HG02938 (cell line): ENCODE results near the gene COQ7.

Source experiments
- ATAC-seq: cut with Tn5 transposase; IDR thresholded peaks from one replicate; pipeline ENCODE4 v1.9.1; 2021; ENCODE audit warnings: mild to moderate bottlenecking, moderate library complexity; ENCODE audit not compliant: unreplicated experiment

COQ7 gene

GRCh38 chr16:19085679-19086200 is 18.3 kb downstream of the COQ7 start:
- no peak for ATAC-seq

GRCh38 chr16:19086322-19087199 is 19.1 kb downstream of the COQ7 start:
- peak; percentile 62 for ATAC-seq

DNA sequence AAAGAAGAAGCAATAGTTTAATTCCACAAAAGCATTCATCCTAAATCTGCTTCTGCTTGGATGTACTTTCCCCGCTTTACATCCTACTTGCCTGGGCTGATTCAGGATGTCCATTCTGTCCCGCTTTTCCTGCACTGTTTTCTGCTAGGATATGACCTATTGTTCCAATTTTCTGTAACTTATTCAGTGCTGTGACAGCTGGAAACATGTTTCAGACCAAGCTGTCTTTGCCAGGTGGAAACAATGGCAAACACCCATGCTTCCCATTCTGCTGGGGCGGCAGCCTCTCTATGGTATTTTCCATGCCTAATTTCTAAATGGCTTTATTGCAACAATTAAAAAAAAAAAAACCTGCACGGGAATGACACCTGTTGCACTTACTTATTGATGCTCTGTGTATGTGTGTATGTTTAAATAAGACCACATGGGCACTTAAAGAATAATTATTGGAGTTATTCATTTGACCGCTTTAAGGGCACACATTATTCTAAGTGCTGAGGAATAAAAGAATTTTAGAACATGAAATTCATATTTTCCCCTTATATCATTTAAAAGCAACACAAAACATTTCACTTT is 21.0 kb downstream of the COQ7 start:
- ATAC-seq, result no peak

GRCh38 chr16:19089410-19089955 is 22.1 kb downstream of the COQ7 start:
- ATAC-seq, result no peak

GRCh38 chr16:19090916-19091315 is 23.5 kb downstream of the COQ7 start:
- no peak for ATAC-seq

- no peak for ATAC-seq
Measured at GRCh38 chr16:19092653-19093410, 25.4 kb downstream of the COQ7 start.

- no peak for ATAC-seq
Measured at GRCh38 chr16:19093631-19094541, 26.5 kb downstream of the COQ7 start.

DNA sequence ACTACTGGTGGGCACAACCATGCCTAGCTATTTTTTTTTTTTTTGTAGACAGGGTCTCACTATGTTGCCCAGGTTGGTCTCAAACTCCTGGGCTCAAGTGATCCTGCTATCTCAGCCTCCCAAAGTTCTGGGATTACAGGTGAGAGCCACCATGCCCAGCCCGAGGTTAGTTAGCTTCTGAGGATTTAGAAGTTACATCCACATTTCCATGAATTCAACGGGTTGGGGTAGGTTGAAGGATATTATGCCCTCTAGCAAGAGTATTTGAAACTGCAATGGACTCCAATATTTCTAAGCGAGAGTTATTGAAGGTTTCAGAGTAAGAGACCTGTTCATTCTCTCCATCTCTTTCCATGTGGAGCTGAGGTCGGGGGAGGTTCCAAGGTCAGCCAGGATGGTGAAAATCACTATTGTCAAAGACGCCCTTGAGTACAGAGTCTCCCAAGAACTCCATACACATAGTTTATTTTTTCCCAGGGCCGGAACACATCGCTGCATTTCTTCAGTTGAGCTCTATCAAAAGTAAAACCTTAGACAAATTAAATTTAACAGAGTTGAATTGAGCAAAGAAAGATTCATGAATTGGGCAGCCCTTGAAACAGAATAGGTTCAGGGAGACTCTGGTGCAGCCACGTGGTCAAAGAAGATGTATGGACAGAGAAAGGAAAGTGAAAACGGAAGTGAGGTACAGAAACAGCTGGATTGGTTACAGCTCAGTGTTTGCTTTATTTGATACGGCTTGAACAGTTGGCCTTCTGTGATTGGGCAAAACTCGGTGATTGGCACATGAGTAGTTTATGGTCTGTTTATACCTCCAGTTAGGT is 27.3 kb downstream of the COQ7 start:
- no peak for ATAC-seq

GRCh38 chr16:19095654-19096053 is 28.2 kb downstream of the COQ7 start:
- ATAC-seq, result no peak

GRCh38 chr16:19098173-19098572 is 30.8 kb downstream of the COQ7 start:
- no peak for ATAC-seq

GRCh38 chr16:19102187-19102872 is 34.9 kb downstream of the COQ7 start:
- no peak for ATAC-seq

GRCh38 chr16:19104607-19105006 is 37.2 kb downstream of the COQ7 start:
- no peak for ATAC-seq

GRCh38 chr16:19105131-19105530 is 37.7 kb downstream of the COQ7 start:
- no peak for ATAC-seq

DNA sequence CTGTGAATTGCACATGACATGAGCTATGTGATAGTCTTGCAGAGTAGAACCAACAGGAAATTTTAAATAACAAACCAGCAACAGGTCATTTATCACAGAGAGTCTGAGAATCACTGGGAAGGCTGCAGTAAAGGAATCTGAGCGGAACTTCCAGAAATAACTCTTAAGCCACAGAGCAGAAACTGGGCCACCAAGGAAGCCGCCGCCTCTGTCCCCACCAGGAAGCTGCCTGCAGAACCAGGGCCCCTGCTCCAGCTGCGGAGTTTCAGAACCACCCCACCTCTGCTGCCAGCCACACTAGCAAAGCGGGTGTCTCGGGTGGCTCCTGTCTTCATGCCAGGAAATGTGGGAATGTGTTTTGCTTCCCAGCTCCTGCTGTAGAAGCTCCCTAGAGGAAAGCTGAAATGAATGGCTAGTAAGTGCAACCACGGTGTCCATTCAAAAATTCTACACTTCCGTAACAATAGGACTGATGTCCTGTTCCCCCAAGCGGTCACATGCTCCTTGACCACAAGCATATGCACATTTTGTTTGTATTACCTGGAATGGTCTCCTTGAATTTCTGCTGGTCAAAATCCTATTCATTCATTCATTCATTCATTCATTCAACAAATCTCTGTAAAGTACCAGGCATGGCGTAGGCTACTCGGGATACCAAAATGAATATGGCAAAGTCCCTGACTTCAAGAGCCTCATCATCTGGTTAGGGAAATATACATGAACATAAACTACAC is 38.6 kb downstream of the COQ7 start:
- no peak for ATAC-seq

DNA sequence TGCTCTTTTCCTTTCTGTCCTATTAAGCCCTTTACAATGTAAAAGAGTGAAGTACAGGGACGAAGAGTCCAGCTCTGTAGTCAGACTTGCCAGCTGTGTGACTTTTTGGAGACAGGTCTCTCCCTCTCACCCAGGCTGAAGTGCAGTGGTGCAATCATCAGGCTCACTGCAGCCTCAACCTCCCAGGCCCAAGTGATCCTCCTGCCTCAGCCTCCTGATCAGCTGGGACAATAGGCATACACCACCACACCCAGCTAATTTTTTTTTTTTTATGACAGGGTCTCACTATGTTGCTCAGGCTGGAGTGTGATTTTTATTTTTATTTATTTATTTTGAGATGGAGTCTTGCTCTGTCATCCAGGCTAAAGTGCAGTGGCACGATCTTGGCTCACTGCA is 39.2 kb downstream of the COQ7 start:
- ATAC-seq, result no peak

DNA sequence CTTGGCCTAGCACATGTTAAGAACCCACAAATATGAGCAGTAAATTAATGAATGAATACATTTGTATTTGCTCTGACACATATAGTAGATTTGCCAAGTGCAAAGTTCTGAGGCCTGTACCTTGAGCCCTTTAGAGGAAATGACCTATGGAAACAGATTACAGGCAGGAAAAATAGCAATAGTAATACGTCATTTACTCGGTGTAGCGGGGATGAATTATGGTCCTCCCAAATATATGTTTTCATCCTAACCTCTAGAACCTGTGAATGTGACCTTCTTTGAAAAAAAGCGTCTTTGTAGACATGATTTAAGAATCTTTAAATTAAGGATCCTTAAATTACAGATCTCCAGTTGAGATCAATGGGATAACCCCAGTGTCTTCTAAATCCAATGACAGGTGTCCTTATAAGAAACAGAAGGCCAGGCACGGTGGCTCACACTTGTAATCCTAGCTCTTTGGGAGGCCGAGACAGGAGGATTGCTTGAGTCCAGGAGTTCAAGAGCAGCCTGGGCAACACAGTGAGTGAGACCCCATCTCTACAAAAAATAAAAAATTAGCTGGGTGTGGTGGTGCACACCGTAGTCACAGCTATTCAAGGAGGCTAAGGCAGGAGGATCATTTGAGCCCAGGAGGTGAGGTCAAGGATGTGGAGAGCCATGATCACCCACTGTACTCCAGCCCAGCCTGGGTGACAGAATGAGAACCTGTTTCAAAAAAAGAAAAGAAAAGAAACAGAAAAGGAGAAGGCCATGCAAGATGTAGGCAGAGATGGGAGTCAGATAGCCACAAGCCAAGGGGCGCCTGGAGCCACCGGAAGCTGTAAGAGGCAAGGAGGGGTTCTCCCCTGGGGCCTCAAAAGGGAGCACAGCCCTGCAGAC is 41.2 kb downstream of the COQ7 start:
- ATAC-seq, result no peak

DNA sequence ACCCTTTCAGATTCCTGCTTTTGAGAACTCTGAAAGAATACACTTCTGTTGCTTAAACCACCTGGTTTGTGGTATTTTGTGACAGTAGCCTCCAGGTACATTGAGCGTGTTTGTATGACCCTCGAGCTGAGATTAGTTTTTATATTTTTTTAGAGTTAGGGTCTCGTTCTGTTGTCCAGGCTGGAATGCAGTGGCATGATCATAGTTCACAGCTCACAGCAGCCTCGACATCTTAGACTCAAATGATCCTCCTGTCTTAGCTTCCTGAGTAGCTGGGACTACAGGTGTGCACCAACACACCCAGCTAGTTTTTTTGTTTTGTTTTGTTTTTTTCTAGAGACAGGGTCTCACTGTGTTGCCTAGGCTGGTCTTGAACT is 41.9 kb downstream of the COQ7 start:
- no peak for ATAC-seq
